ENCODE results near the gene ANKS1A.

Gene ANKS1A

GRCh38 chr6:35028781-35029769 is 140.0 kb downstream of the ANKS1A start:
- ChIA-PET POLR2A (interaction anchor here (0.6 kb wide), 1 partner anchor 409 kb away, joined by 3 read pairs; no protein-coding TSS in a partner anchor), CTCF (interaction anchor here (0.6 to 1.8 kb wide), 4 partner anchors 42 to 1684 kb away, joined by 3 to 7 read pairs (median 4); no protein-coding TSS in a partner anchor)
- peaks cover 0 to 9% of the 10 kb centered on the region in 2 experiments; a peak in 1 of 3 replicates for H3K36me3 ChIP-seq (ENCODE audit: control insufficient read depth in 2 of 2, insufficient read depth in 1 of 2, low read length in 2 of 2)

GRCh38 chr6:35030099-35030498 is 141.0 kb downstream of the ANKS1A start:
- no peak overlapping the region for H3K27ac ChIP-seq (ENCODE audit: extremely low read depth, low read depth, low read length)
- no peak for TF ChIP-seq ZBTB20 (tag by site-specific recombination; IDR thresholded peaks at IDR 0.05)
- TF ChIP-seq ZNF658 (tag by site-specific recombination; IDR thresholded peaks at IDR 0.05): no peak
- CTCF ChIA-PET: interaction anchor here (0.8 kb wide), 1 partner anchor 210 kb away, joined by 3 read pairs; no protein-coding TSS in a partner anchor
- H3K36me3 ChIP-seq (ENCODE audit: control insufficient read depth in 2 of 2, insufficient read depth in 1 of 2, low read length in 2 of 2): peaks cover 0 to 9% of the 10 kb centered on the region in 2 experiments; a peak in 1 of 3 replicates
- H3K9me3 ChIP-seq (ENCODE audit: control insufficient read depth, insufficient read depth, low read depth, low read length): no peaks in the 10 kb centered on the region
- POLR2A ChIA-PET: no interaction called here
- no peak overlapping the region for H3K4me3 ChIP-seq (ENCODE audit: low read depth, low read length)
- H3K4me1 ChIP-seq (ENCODE audit: control insufficient read depth, insufficient read depth, low read length): peaks cover under 1% of the 10 kb centered on the region; the same call in 1 of the 2 replicates

More at GRCh38 chr6:35028781-35029769, 140.0 kb downstream of the ANKS1A start:
- TF ChIP-seq ZNF398 (tag by site-specific recombination; IDR thresholded peaks at IDR 0.05) (no peak), ZBTB20 (tag by site-specific recombination; IDR thresholded peaks at IDR 0.05) (no peak), FEZF1 (tag by site-specific recombination; IDR thresholded peaks at IDR 0.05) (no peak), ZNF747 (tag by site-specific recombination; IDR thresholded peaks at IDR 0.05) (no peak), ZBTB8A (tag by site-specific recombination; IDR thresholded peaks at IDR 0.05) (no peak), INSM2 (tag by site-specific recombination; IDR thresholded peaks at IDR 0.05) (no peak), ZSCAN30 (tag by site-specific recombination; IDR thresholded peaks at IDR 0.05) (no peak), ZNF174 (tag by site-specific recombination; IDR thresholded peaks at IDR 0.05) (no peak), PRDM1 (tag by site-specific recombination; IDR thresholded peaks at IDR 0.05) (no peak), ZNF530 (tag by site-specific recombination; IDR thresholded peaks at IDR 0.05; ENCODE audit: low read depth) (no peak), ZNF704 (tag by site-specific recombination; IDR thresholded peaks at IDR 0.05) (no peak), SETDB1 (IDR thresholded peaks at IDR 0.05; ENCODE audit: insufficient read length, low read length) (no peak), KLF8 (tag by site-specific recombination; IDR thresholded peaks at IDR 0.05) (no peak), ZNF302 (tag by site-specific recombination; IDR thresholded peaks at IDR 0.05; ENCODE audit: low read depth) (no peak), HOXC10 (CRISPR knock-in tag; IDR thresholded peaks at IDR 0.05) (no peak), ZNF664 (tag by site-specific recombination; IDR thresholded peaks at IDR 0.05) (no peak), ZNF394 (tag by site-specific recombination; IDR thresholded peaks at IDR 0.05; ENCODE audit: borderline replicate concordance) (no peak), ZBTB17 (tag by site-specific recombination; IDR thresholded peaks at IDR 0.05) (no peak), MYNN (tag by site-specific recombination; IDR thresholded peaks at IDR 0.05; ENCODE audit: borderline replicate concordance) (no peak)
- peaks cover 8% of the 10 kb centered on the region; the same call in 1 of the 2 replicates for H3K4me1 ChIP-seq (ENCODE audit: control insufficient read depth, insufficient read depth, low read length)
- no peaks in the 10 kb centered on the region for H3K9me3 ChIP-seq (ENCODE audit: control insufficient read depth, insufficient read depth, low read depth, low read length)
- H3K27ac ChIP-seq (ENCODE audit: extremely low read depth, low read depth, low read length): no peak overlapping the region
- H3K4me3 ChIP-seq (ENCODE audit: low read depth, low read length): no peak overlapping the region

Measured in HEK293 (cell line).